Mesangial cell (primary cell): ENCODE measurements around the gene EMC9. TPM values are rescaled to one million over a fixed set of nuclear protein-coding genes. Genes with fewer than 3 reads are reported as not detected.

Experiments used
- total RNA-seq: library from RNA; depleted of rRNA; stranded (reverse); fragments of >200 nt; gene quantifications from 2 replicates; pipeline ENCODE4 v1.2.3, GENCODE V29; 2015

EMC9 gene, protein sequence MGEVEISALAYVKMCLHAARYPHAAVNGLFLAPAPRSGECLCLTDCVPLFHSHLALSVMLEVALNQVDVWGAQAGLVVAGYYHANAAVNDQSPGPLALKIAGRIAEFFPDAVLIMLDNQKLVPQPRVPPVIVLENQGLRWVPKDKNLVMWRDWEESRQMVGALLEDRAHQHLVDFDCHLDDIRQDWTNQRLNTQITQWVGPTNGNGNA
- 10.3 and 38.1 TPM in 2 replicates for total RNA-seq

DNA sequence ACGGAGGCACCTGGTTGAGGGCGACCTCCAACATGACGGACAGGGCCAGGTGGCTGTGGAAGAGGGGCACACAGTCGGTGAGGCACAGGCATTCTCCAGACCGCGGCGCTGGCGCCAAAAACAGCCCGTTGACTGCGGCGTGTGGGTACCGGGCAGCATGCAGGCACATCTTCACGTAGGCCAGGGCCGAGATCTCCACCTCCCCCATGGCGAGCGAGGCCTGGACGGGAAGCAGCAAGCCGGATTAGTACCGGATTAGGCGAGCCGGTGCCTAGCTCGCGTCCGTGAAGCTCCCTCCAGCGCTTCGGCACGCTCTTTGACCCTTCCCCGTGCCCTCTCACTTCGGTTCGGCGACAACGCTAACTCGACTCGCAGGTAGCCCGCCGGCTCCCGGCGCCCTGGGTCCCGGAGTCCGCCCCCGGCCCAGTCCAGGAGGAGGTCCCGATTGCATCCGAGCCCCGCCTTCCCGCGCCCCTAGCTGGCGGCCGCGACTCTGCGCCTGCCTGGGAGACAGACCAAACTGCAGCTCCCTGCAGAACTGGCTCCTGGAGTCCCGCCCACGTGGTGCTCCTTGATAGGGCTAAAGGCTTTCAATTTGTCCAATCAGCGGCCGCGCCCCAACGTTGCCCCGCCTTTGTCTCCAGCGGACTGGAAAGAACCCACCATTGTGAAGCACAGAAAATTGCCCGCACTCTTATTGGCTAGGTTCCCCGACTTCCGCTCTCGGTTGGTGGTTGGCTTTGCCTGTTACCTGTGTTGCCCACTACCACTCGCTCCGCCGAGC lies at the start of gene EMC9:
TSS of gene EMC9 (minus strand) at position 495 of the 784 bp plus-strand sequence. CDS start at position 208, 287 bp downstream.

DNA sequence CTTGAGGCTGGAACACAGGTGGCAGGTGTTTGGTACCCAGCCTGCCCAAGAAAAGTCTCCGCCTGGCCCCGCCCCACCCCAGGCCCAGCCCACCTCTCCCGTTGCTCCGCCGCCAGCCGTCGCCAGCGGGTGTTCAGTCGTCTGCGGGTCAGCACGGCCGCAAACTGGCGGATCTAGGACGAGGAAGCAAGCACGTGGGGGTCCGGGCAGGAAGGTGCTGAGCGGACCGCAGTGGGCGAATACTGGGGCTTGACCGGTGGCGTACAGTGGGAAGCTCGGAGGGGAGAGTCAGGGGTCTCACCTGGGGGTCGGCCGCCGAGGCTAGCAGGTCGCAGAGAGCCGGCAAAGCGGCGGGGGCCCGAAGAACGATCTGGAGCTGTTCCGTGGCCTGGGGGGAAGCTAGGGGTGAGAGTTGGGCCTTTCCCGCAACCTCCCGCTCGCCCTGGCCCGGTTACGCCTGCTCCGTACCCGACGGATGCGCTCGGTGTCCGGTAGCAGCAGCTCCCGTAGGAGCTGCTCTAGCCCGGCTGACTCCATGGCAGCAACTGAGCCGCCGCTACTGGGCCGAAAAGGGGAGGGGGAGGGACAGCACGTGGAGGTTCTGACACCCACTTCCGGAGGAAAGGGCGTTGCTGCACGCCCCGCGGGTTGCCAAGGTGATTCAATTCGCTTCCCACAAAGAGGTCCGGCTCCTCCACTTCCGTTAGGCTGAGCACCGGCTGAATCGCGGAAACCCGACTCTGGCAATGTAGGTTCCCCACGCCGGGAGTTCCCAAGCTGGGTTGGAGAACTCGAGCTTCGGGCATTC lies 47.1 kb upstream of the EMC9 start, which contains the start of gene IPO4:
TSS of gene IPO4 (minus strand) at position 566 of the 808 bp plus-strand sequence. CDS start at position 537, 29 bp downstream.

DNA sequence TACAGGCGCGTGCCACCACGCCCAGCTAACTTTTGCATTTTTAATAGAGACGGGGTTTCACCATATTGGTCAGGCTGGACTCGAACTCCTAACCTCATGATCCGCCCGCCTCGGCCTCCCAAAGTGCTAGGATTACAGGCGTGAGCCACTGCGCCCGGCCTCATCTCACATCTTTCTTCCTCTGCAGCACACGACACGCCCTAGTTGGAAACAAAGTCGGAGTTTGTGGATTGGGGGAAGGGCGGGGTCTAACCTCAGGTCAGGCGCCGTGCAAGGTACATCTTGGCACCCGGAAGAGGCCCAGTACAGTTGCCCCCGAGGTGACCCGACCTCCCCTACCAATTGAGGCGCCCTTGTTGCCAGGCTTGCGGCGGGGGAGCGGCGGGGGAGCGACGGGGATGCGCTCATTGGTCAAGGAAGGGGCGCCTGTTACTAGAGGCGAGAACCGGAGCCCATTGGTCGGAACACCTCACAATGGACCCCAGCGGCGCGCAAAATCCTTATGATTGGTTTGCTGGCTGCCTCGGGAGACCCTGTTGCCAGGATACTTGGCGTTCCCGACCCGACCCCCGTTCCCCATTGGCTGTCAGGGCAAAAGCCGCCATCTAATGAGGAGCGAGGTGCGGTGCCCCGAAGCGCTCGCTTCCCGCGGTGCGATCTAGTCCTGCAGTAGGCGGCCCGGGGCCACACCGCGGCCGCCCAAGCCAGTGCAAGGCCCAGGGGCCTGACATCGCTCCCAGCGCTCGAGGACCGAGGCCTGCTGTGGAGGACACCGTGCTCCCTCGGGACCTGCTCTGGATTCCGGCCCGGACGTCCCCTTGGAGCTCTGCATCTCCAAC lies 30.2 kb upstream of the EMC9 start, which contains the start of gene REC8:
TSS of gene REC8 (plus strand) at position 659 of the 839 bp plus-strand sequence. CDS start 473 bp downstream, outside the sequence.

DNA sequence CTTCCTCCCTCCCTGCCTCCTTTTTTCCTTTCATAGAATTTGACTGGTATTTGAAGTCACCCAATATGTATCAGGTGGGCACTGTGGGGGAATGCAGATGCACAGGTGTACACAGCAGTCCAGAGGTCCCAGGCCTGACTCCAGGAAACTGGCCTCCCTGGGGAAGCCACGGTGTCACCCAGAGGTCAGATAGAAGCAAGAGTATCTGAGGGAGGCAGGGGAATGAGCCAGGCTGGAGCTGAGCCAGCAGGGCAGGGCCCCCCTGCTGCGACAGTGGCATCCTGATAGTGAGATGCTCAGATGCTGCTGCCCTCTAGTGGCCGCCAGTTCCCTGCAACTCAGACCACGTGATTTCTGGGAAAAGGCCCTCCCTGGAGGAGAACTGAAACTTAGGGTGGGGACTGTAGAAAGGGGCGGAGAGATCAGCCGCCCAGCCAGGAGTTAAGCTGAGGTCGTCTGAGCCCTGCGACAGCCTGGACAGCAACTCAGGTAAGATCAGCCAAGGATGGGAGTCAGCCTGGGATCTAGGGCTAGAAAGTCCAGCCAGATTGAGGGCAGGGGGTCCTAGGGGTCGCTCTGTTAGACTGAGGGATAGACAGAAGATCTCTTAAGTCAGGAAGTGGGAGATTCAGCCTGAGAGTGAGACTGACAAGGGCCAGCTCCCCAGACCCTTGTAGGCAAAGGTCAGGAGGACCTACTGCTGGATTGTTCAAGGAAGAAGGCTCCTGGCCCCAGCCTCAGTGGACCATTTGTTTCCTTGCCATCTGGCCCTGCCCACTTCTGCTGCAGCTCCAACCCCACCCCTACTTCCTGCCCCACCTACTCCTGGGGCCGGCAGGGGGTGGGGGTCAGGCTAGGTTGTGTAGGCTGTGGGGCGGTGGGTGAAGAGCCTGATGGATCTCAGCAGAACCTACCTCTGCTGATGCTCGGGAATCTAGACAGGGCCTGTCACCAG lies 19.7 kb upstream of the EMC9 start, which contains the start of gene IRF9:
TSS of gene IRF9 (plus strand) at position 416 of the 955 bp plus-strand sequence. CDS start 880 bp downstream, outside the sequence.

DNA sequence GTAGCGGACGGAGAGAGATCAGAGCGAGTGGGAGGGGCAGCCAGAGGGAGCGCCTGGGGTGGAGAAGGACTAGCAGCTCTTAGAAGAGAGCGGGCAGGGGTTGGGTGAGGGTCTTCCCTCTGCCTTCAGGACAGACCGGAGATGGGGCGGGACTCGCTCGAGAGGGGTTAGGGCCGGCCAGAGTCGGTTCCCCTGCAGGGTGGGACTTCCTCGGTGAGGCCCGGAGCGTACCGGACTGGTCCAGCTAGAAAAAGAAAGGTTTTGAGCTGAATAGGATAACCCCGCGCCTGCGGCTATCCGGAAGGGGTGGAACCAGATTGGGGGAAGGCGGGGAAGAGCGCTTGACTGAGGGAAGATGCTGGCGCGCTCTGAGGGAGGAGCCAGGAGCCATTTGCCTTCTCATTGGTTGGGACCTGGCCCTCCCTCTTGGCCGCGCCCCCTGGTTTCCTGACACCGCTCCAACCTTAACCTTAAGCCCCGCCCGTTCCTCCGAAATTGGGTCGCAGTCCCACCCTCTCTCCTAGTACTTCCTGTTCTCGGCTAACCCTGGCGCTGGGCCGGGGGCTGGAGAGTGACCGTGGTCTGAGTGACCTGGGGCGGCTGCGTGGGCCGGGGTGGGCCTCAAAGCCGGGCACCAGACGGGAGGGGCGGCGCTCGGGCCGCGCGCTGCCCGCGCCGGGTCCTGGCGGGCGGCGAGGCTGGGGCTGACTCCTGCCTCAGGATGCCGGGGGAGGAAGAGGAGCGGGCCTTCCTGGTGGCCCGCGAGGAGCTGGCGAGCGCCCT lies 5.8 kb upstream of the EMC9 start, which contains the start of gene RNF31:
TSS of gene RNF31 (plus strand) at position 521 of the 783 bp plus-strand sequence. CDS start at position 722, 201 bp downstream.

DNA sequence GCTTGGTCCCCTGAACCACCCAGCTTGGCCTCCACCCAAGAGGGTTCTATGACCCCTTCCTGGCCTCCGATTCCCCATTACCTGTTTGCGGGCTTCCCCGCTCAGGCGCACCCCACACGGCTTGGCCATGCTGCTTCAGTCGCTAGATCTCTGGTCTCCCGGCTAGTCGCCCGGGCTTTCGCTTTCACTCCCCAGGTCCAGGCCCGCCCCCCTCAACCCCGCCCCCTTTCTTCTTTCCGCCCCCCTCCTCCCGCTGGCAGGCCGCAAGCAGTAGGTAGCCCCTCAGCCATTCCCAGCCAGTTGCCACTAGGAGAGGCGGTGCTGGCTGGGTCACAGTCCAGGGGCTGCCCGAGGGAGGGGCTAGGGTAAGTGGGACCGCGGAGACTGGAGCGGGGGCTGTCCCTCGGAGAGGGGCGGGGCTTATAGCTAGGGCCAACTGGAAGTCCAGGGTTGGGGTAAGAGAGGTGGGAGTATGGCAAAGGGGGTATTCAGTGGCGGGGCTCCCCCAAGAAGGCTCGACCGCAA lies 5.1 kb upstream of the EMC9 start, which contains the start of gene PSME2:
TSS of gene PSME2 (minus strand) at position 158 of the 525 bp plus-strand sequence. CDS start at position 129, 29 bp downstream.

DNA sequence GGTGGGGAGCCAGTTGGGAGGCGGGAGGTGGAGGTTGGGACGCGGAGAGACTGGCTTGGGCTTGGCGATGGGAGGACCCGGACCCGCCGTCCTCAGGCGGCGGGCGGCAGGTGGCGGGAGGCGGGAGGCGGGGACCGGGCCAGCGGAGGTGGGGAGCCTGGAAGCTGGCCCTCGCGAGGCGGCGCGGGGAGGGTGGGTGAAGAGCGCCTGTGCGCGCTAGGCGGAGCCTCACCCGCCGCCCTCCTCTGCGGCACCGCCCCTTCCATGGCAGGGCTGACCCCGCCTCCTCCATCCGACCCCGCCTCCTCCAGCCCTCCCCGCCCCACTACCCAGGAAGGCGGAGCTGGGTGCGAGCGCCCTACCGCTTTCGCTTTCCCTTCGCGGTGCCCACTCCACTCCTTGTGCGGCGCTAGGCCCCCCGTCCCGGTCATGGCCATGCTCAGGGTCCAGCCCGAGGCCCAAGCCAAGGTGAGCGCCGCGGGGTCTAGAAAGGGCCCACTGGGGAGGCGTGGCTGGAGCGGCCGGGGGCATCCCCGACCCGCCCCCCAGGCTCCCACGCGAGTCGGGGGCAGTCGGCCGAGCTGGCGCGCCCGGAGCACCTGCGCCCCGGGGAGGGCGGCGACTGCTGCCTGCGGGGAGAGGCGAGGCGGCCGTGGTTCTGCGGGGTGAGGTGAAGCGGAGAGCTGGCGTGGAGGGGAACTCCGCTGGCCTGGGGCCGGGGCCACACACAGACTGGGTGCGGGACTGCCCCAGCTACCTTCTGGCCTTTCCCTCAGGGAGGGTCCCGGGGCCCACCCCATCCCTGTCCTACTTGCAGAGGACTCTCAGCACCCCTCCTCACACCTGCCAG lies 5.3 kb downstream of the EMC9 start, which contains the start of gene PSME1:
TSS of gene PSME1 (plus strand) at position 361 of the 850 bp plus-strand sequence. CDS start at position 430, 69 bp downstream.

DNA sequence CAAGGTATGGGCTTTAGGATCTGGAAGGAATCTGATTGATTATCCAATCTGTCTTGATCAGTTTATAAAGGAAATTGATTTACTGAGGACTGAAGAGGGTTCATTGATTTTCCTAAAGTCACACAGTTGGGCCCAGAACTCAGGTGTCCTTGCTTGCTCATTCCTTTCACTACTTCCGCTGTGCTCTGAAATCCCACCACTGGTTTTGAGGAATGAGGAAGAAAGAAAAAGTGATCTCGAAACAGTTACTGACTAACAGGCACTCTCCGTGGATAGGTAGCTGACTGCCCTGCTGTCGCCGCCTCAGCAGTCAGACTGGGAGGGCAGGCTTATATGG lies 11.0 kb downstream of the EMC9 start, which contains the start of gene FITM1:
TSS of gene FITM1 (plus strand) at position 280 of the 337 bp plus-strand sequence. CDS start 905 bp downstream, outside the sequence.

DNA sequence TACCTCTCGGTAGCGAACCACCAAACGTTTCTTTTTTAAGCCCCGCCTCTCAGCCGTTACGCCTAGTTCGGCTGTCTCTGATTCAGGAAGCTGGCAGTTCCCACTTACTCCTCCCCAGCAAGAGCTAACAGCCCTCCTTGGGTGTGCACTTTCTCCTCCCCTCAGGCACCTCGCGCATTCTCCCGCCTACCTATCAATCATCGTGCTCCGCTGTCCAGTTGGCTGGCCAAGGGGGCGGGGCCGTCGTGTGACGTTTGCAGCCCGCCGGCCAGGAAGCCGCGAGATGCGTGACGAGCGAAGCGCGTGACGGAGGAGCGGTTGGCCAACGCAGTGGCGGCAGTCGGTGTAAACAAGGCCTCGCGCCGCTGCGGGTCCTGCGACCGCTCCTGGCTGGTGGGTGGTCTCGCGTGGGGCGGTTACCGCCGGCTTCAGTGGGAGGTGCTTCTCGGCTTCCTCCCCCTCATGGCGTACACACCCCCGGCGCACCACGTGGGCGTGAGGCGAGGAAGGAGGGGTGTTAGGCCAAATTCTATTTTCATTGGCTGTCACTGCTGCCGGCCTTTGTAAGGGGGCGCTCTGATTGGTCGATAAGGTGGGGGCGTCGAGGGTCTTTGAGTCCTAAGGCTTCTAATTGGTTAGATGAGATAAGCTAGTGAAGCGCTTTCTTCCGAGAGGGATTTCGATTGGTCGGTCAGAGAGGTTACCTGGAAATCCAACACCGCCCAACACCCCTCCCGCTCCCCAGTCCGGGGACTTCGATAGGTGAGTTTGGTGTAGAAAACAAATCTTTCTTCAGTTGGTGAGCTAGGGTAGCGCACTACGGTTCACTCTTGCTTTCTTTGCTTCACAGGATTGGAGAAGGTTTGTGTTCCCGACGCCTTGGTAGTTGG lies 26.6 kb downstream of the EMC9 start, which contains the start of the genes DCAF11 and NRL:
TSS of gene DCAF11 (plus strand) at position 246 of the 890 bp plus-strand sequence. CDS start 818 bp downstream, outside the sequence.
TSS of gene NRL (minus strand) at position 418 of the 890 bp plus-strand sequence. CDS start 32,101 bp downstream, outside the sequence.

DNA sequence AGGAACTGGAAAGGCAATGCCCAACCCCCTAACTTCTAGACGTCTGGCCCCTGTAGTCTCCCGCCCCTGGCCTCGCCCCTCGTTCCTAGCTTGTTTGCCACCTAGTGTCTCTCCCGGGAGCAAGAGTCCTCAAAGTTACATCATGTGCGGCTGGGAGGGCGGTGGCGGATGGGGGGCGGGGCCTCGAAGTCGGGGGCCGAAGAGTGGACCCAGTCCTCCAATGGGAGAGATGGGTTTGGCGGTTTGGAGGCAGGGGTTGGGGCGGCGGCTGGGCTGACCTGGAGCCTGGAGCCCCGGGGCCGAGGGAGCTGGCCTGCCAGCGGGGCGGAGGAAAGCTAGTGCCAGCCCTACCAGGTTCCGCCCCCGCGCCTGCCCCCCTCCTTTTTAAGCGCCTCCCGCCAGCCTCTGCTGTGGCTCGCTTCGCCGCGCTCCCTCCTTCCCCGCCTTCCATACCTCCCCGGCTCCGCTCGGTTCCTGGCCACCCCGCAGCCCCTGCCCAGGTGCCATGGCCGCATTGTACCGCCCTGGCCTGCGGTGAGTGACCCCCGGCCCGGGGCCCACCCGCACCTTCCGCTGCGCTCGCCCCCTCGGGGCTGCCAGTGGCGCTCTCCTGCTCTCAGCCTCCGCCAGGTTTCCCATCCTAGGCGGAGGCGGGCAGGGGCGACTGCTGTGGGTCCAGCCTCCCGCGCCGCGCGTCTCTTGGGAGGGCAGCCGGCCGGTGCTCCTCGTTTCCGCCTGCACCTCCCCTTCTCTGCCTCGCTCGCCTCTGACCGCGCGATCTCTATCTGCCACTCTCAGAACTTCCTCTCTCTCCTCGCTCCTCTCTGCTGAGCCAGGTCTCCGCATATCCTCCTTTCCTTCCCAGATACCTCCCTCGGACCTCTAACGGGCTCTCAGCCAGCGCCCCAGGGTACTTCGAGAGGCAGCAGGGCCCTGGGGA lies 47.2 kb downstream of the EMC9 start, which contains the start of gene PCK2:
TSS of gene PCK2 (plus strand) at position 411 of the 940 bp plus-strand sequence. CDS start at position 506, 95 bp downstream.

Other genes with a start within 250 kb of the EMC9 start
- 39.6 and 44.0 TPM in 2 replicates for gene DHRS4, start 187.8 kb downstream of the EMC9 start, total RNA-seq
- gene DHRS4L2, start 152.7 kb downstream of the EMC9 start, total RNA-seq = 11.9 and 19.0 TPM in 2 replicates
- gene CARMIL3, start 89.6 kb downstream of the EMC9 start, total RNA-seq = under 0.01 and 0.38 TPM in 2 replicates
- gene CPNE6, start 70.0 kb downstream of the EMC9 start, total RNA-seq = not detected in 2 replicates
- 65.0 and 80.9 TPM in 2 replicates for gene PCK2, start 47.3 kb downstream of the EMC9 start, total RNA-seq
- 38.0 and 68.5 TPM in 2 replicates for gene DCAF11, start 26.8 kb downstream of the EMC9 start, total RNA-seq
- 3.4 and 3.5 TPM in 2 replicates for gene NRL, start 26.6 kb downstream of the EMC9 start, total RNA-seq
- gene FITM1, start 10.9 kb downstream of the EMC9 start, total RNA-seq = 0.13 TPM in 1 of 2 replicates, not detected in the other
- 139 and 159 TPM in 2 replicates for gene PSME1, start 5.4 kb downstream of the EMC9 start, total RNA-seq
- gene PSME2, start 5.0 kb upstream of the EMC9 start, total RNA-seq = 64.3 and 68.9 TPM in 2 replicates
- 34.9 and 54.6 TPM in 2 replicates for gene RNF31, start 5.9 kb upstream of the EMC9 start, total RNA-seq
- 24.6 and 85.1 TPM in 2 replicates for gene IRF9, start 19.7 kb upstream of the EMC9 start, total RNA-seq
- 151 and 228 TPM in 2 replicates for gene REC8, start 30.5 kb upstream of the EMC9 start, total RNA-seq
- 50.6 and 80.5 TPM in 2 replicates for gene IPO4, start 47.2 kb upstream of the EMC9 start, total RNA-seq
- gene TM9SF1, start 53.9 kb upstream of the EMC9 start, total RNA-seq = 58.7 and 75.7 TPM in 2 replicates
- gene TSSK4, start 64.1 kb upstream of the EMC9 start, total RNA-seq = not detected in 2 replicates
- 20.2 and 24.4 TPM in 2 replicates for gene CHMP4A, start 71.9 kb upstream of the EMC9 start, total RNA-seq
- gene MDP1, start 74.5 kb upstream of the EMC9 start, total RNA-seq = 5.9 and 16.9 TPM in 2 replicates
- gene NEDD8, start 90.8 kb upstream of the EMC9 start, total RNA-seq = 93.6 and 135 TPM in 2 replicates
- 42.7 and 54.6 TPM in 2 replicates for gene GMPR2, start 91.3 kb upstream of the EMC9 start, total RNA-seq
- gene TINF2, start 101.0 kb upstream of the EMC9 start, total RNA-seq = 44.0 and 47.4 TPM in 2 replicates
- 0.65 and 0.89 TPM in 2 replicates for gene TGM1, start 121.6 kb upstream of the EMC9 start, total RNA-seq
- gene RABGGTA, start 130.0 kb upstream of the EMC9 start, total RNA-seq = 33.7 TPM in 2 replicates
- gene DHRS1, start 158.2 kb upstream of the EMC9 start, total RNA-seq = 19.7 and 46.5 TPM in 2 replicates
- 18.1 and 23.1 TPM in 2 replicates for gene NOP9, start 158.3 kb upstream of the EMC9 start, total RNA-seq
- 1.1 and 1.3 TPM in 2 replicates for gene CIDEB, start 166.4 kb upstream of the EMC9 start, total RNA-seq
- gene LTB4R2, start 168.5 kb upstream of the EMC9 start, total RNA-seq = 1.1 and 1.3 TPM in 2 replicates
- 0.98 and 1.9 TPM in 2 replicates for gene LTB4R, start 169.9 kb upstream of the EMC9 start, total RNA-seq
- 0.16 and 1.5 TPM in 2 replicates for gene ADCY4, start 193.5 kb upstream of the EMC9 start, total RNA-seq
- 1.1 and 1.8 TPM in 2 replicates for gene RIPK3, start 198.4 kb upstream of the EMC9 start, total RNA-seq
- gene NFATC4, start 226.6 kb upstream of the EMC9 start, total RNA-seq = 15.3 and 30.9 TPM in 2 replicates